Endothelial cell of umbilical vein (primary cell): ENCODE data around the gene MCTP2.

Experiments used
- EZH2 ChIP-seq: IDR thresholded peaks from 2 replicates; pipeline ENCODE4 v1.6.1; 2012; ENCODE audit warnings: borderline replicate concordance, low read depth, mild to moderate bottlenecking, moderate library complexity, low read length, inconsistent platforms; ENCODE audit not compliant: severe bottlenecking
- GATA2 ChIP-seq: IDR thresholded peaks from 2 replicates; pipeline ENCODE4 v1.7.0; 2011; ENCODE audit warnings: low read depth, mild to moderate bottlenecking, moderate library complexity, mixed read lengths, low read length; ENCODE audit not compliant: insufficient read length, insufficient read depth
- JUN ChIP-seq: IDR thresholded peaks from 2 replicates; pipeline ENCODE4 v1.6.1; 2011; ENCODE audit warnings: borderline replicate concordance, low read depth; ENCODE audit not compliant: insufficient read length, insufficient read depth
- POLR2A ChIP-seq: IDR thresholded peaks from 2 replicates; pipeline ENCODE4 v1.6.1; 2012; ENCODE audit warnings: low read depth, mild to moderate bottlenecking, control low read depth, low read length
- POLR2AphosphoS5 ChIP-seq: IDR thresholded peaks from 2 replicates; pipeline ENCODE4 v1.6.1; 2012; ENCODE audit warnings: low read depth, mild to moderate bottlenecking, control low read depth, low read length, moderate library complexity; ENCODE audit not compliant: insufficient read depth
- TF ChIP-seq, protein P1 (sequence below), 2 donors: IDR thresholded peaks; 1 replicate in 1 of 2; 2 replicates in 1 of 2; pipeline ENCODE4 v1.5.1; 2011; ENCODE audit warnings: low read length in 2 of 2, mild to moderate bottlenecking in 2 of 2, moderate library complexity in 2 of 2, control low read depth in 1 of 2, inconsistent platforms in 1 of 2, low read depth in 1 of 2; ENCODE audit not compliant: insufficient read depth in 1 of 2; ENCODE audit errors: extremely low read depth in 1 of 2

DNA sequence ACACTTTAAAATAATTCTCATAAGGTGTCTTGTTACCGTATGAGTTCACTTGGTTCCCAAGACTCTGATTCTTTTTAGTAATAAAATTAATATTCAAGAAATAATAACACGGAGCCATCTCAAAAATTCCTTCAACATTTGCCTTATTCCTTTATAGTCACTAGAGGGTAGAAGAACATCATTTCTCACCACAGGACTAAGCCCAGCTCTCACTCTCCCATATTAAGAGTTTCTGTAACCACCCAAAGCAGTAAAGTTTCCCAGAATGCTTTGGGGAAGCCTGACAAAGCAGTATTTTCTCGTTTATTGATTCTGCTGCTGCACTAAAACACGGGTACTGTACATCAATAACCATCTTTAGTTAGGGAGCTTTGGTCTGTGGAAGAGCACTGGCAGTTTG lies 114.9 kb downstream of the MCTP2 start:
- TF ChIP-seq, protein P1, sequence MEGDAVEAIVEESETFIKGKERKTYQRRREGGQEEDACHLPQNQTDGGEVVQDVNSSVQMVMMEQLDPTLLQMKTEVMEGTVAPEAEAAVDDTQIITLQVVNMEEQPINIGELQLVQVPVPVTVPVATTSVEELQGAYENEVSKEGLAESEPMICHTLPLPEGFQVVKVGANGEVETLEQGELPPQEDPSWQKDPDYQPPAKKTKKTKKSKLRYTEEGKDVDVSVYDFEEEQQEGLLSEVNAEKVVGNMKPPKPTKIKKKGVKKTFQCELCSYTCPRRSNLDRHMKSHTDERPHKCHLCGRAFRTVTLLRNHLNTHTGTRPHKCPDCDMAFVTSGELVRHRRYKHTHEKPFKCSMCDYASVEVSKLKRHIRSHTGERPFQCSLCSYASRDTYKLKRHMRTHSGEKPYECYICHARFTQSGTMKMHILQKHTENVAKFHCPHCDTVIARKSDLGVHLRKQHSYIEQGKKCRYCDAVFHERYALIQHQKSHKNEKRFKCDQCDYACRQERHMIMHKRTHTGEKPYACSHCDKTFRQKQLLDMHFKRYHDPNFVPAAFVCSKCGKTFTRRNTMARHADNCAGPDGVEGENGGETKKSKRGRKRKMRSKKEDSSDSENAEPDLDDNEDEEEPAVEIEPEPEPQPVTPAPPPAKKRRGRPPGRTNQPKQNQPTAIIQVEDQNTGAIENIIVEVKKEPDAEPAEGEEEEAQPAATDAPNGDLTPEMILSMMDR (IDR thresholded peaks at IDR 0.05; ENCODE audit: extremely low read depth in 1 of 2, insufficient read depth in 1 of 2, low read depth in 1 of 2, low read length in 2 of 2), result no peak
- TF ChIP-seq POLR2A (no peak), POLR2AphosphoS5 (no peak), JUN (no peak), EZH2 (no peak), GATA2 (no peak)
